Gastrocnemius medialis (tissue), 4 donors: ENCODE data around the gene MRPL10. TPM values are rescaled to one million over a fixed set of nuclear protein-coding genes. Genes with fewer than 3 reads are reported as not detected.

Source experiments
- ATAC-seq, 2 donors: fragments of 150-250 bp; one replicate each; pipeline ENCODE4 v1.9.1; 2016
- DNase-seq, 2 donors: peaks; one replicate each; pipeline ENCODE4 v3.0.0-alpha.2; 2019
- H3K27ac ChIP-seq, 4 donors: fragments of 200-600 bp; sonication (generic); 1 replicate in 1 of 4; 2 replicates in 3 of 4; pipeline ENCODE4 v1.5.1; 2016 to 2018; ENCODE audit warnings: mild to moderate bottlenecking in 2 of 4, moderate library complexity in 1 of 4
- H3K27me3 ChIP-seq, 3 donors: fragments of 200-600 bp; sonication (generic) in 2 of 3; 1 replicate in 1 of 3; 2 replicates in 2 of 3; pipeline versions ENCODE4 v1.5.1 to v1.6.0; 2016 to 2019; ENCODE audit warnings: mild to moderate bottlenecking in 1 of 3, moderate library complexity in 1 of 3
- H3K36me3 ChIP-seq, 2 donors: fragments of 200-600 bp; sonication (generic) in 1 of 2; one replicate each; pipeline ENCODE4 v1.5.1; 2017 to 2018
- H3K4me1 ChIP-seq, 2 donors: fragments of 200-600 bp; sonication (generic) in 1 of 2; one replicate each; pipeline ENCODE4 v1.5.1; 2016 to 2017; ENCODE audit warnings: mild to moderate bottlenecking in 2 of 2
- H3K4me3 ChIP-seq, 4 donors: fragments of 200-600 bp; sonication (generic) in 3 of 4; 1 replicate in 1 of 4; 2 replicates in 3 of 4; pipeline ENCODE4 v1.5.1; 2016 to 2019; ENCODE audit warnings: mild to moderate bottlenecking in 2 of 4
- H3K9me3 ChIP-seq, 3 donors: fragments of 200-600 bp; sonication (generic) in 2 of 3; 1 replicate in 1 of 3; 2 replicates in 2 of 3; pipeline ENCODE4 v1.5.1; 2016 to 2019
- POLR2A ChIP-seq, 2 donors: fragments of 450-650 bp; IDR thresholded peaks; one replicate each; pipeline ENCODE4 v1.6.1; 2017; ENCODE audit warnings: antibody characterized with exemption in 2 of 2, mild to moderate bottlenecking in 2 of 2, moderate library complexity in 2 of 2
- in situ Hi-C, 4 donors: fragments of 200-750 bp; cut with MboI; loops; one replicate each; pipeline versions ENCODE4 v1.15.0 to v1.8.0; 2017; ENCODE audit warnings: low sequenced_read_pairs in 4 of 4
- intact Hi-C: fragments of 100-400 bp; cut with DNase I; formaldehyde crosslinking; loops from one replicate; pipeline ENCODE4 v1.15.1; 2023; ENCODE audit warnings: low total_unique reads
- total RNA-seq, 4 donors: library from RNA; depleted of rRNA; stranded (reverse); fragments of >200 nt; gene quantifications; one replicate each; pipeline versions ENCODE4 v1.1.0 to v1.2.3, GENCODE V29; 2016
- TF ChIP-seq, protein P1 (sequence below), 5 experiments: fragments of 450-650 bp in 3 of 5; fragments of 200-600 bp in 2 of 5; sonication (generic) in 2 of 5; IDR thresholded peaks in 4 of 5; conservative IDR thresholded peaks in 1 of 5; 1 replicate in 4 of 5; 2 replicates in 1 of 5; pipeline ENCODE4 v1.5.1; 2016 to 2019; ENCODE audit warnings: antibody characterized with exemption in 5 of 5, mild to moderate bottlenecking in 3 of 5, moderate library complexity in 3 of 5

Gene MRPL10
- total RNA-seq, 4 donors from 2014 or later, result 38.6 to 76.5 (median 49.6) TPM

DNA sequence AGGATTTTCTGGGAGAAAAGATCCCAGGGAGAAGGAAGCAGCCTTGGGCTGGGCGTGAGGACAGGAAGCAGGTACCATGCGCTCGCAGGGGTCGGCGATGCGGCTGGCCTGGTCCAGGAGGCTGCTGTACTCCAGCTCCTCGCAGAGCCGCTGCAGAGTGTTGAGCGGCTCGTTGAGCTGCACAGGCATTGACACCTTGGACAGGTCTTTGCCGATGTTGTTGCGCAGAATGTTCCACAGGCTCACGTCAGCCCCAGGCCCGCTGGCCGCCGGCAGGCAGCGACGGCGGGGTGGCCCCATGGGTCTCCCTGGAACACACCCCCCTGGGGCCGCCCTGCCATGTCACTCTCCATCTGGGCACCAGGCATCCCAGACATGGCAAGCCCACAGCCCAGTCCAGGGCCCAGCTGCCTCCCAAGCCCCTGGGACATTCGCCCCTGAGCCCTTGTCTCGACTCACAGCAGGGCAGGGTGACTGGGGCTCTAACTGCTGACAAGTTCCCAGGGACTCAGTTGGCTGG lies 17.8 kb downstream of the MRPL10 start:
- DNase-seq (peak in 1 of 2 donors; percentile 8), ATAC-seq (no peak)
- Histone ChIP-seq H3K36me3 (peaks cover 0 to 45% of the 10 kb centered on the region in 2 donors), H3K9me3 (no peaks in the 10 kb centered on the region), H3K27ac (no peak overlapping the region), H3K4me1 (peaks cover 0 to 16% of the 10 kb centered on the region in 2 donors), H3K4me3 (no peak overlapping the region), H3K27me3 (no peaks in the 10 kb centered on the region)
- TF ChIP-seq POLR2A (IDR thresholded peaks at IDR 0.05), result no peak
- TF ChIP-seq, protein P1, sequence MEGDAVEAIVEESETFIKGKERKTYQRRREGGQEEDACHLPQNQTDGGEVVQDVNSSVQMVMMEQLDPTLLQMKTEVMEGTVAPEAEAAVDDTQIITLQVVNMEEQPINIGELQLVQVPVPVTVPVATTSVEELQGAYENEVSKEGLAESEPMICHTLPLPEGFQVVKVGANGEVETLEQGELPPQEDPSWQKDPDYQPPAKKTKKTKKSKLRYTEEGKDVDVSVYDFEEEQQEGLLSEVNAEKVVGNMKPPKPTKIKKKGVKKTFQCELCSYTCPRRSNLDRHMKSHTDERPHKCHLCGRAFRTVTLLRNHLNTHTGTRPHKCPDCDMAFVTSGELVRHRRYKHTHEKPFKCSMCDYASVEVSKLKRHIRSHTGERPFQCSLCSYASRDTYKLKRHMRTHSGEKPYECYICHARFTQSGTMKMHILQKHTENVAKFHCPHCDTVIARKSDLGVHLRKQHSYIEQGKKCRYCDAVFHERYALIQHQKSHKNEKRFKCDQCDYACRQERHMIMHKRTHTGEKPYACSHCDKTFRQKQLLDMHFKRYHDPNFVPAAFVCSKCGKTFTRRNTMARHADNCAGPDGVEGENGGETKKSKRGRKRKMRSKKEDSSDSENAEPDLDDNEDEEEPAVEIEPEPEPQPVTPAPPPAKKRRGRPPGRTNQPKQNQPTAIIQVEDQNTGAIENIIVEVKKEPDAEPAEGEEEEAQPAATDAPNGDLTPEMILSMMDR (IDR thresholded peaks at IDR 0.05 in 4 of 5, conservative IDR thresholded peaks at IDR 0.05 in 1 of 5), result no peak
- in situ Hi-C loops, result no loop called here
- intact Hi-C loops, result no loop called here

DNA sequence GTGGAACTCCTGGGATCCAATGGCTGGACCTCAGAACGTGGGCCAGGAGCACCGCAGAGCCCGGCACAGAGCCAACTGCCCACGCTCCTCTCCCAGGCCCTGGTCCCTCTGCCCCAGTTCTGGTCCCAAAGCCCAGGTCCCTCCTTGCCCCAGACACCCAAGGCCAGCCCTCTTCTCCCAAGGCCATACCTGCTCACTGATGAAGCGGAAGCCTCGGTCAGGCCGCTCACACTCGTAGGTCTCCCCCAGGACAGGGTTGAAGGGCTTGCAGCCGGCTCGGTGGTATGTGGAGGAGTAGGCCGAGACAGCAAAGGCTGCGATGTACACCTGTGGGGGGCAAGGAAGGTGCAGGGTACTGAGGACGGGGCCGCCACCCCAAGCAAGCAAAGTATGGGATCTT lies 18.3 kb downstream of the MRPL10 start:
- no peaks in the 10 kb centered on the region for H3K27me3 ChIP-seq
- in situ Hi-C loops (no loop called here), intact Hi-C loops (no loop called here)
- no peaks in the 10 kb centered on the region for H3K9me3 ChIP-seq
- DNase-seq (peak in 1 of 2 donors; percentile 4), ATAC-seq (no peak)
- H3K4me1 ChIP-seq, result peaks cover 0 to 16% of the 10 kb centered on the region in 2 donors
- H3K27ac ChIP-seq, result peak overlapping the region in 1 of 4 donors; percentile 33
- H3K36me3 ChIP-seq, result peaks cover 0 to 45% of the 10 kb centered on the region in 2 donors
- H3K4me3 ChIP-seq, result no peak overlapping the region
- TF ChIP-seq, protein P1 (IDR thresholded peaks at IDR 0.05 in 4 of 5, conservative IDR thresholded peaks at IDR 0.05 in 1 of 5), result no peak
- TF ChIP-seq POLR2A (IDR thresholded peaks at IDR 0.05), result no peak

DNA sequence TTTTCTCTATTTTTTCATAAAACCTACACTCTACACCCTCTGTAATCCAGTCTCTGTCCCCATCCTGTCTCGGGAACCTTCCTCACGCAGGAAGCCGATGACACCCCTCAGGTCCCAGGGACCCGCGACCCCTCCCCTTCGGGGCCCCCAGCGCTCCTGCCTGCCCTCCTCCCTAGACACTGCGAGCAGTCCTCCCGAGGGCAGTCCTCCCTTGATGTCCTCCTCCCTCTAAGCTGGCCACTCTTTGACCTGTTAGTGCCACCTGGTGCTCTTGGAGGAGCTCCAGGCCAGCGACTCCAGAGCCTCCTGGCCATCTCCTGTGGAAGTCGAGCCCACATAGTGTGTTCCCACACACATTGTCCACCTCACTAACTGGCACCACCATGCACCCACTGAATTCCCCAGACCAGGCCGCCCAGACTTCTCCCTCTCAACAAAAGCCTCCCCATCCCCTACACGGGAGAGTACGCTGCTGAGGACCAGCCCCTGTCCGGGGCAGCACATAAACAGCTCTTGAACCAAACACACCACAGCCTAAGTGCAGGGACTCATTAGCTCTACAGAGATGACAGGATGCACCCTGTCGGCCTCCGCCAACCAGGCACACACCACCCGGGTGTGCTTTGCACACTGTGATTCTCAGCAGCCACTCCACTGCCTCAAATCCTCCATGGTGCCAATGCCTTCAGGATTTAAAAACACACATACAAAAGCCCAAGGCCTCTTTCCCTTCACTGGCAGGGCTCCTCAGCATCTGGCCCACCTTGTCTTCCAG lies 19.0 kb downstream of the MRPL10 start:
- peaks cover 0 to 48% of the 10 kb centered on the region in 2 donors for H3K36me3 ChIP-seq
- DNase-seq (no peak), ATAC-seq (no peak)
- H3K27me3 ChIP-seq, result no peaks in the 10 kb centered on the region
- in situ Hi-C loops, result no loop called here
- intact Hi-C loops, result no loop called here
- no peaks in the 10 kb centered on the region for H3K9me3 ChIP-seq
- peak overlapping the region in 3 of 4 donors; percentile 13 to 86 (median 28) for H3K27ac ChIP-seq
- TF ChIP-seq, protein P1 (IDR thresholded peaks at IDR 0.05 in 4 of 5, conservative IDR thresholded peaks at IDR 0.05 in 1 of 5), result no peak
- no peak for TF ChIP-seq POLR2A (IDR thresholded peaks at IDR 0.05)
- H3K4me3 ChIP-seq, result no peak overlapping the region
- peaks cover 0 to 21% of the 10 kb centered on the region in 2 donors for H3K4me1 ChIP-seq

DNA sequence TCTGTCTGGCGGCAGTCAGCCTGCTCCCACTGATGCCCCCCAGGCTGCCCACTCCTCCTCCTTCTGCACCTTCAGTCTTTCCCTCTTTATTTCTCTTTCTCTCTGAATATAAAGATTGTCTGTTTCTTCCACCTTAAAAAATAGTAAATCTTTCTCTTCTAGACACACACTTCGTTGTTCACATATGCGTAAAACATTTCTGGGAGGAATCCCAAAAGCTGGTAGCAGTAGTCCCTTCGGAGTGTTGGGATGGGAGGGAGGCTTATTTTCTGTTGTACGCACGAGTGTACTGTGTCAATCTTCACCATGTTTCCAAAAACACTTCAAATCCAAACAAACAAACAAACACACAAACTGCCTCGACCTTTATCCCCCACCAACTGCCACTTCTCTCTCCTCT lies 19.6 kb downstream of the MRPL10 start:
- no peak for ATAC-seq
- DNase-seq, result no peak
- Histone ChIP-seq H3K4me1 (peaks cover 0 to 28% of the 10 kb centered on the region in 2 donors), H3K27ac (peak overlapping the region in 3 of 4 donors; percentile 29 to 86 (median 80)), H3K27me3 (no peaks in the 10 kb centered on the region), H3K36me3 (peaks cover 0 to 48% of the 10 kb centered on the region in 2 donors), H3K4me3 (no peak overlapping the region), H3K9me3 (no peaks in the 10 kb centered on the region)
- intact Hi-C loops, result no loop called here
- TF ChIP-seq POLR2A (IDR thresholded peaks at IDR 0.05), result no peak
- TF ChIP-seq, protein P1 (IDR thresholded peaks at IDR 0.05 in 4 of 5, conservative IDR thresholded peaks at IDR 0.05 in 1 of 5), result no peak
- in situ Hi-C loops, result no loop called here
